HEK293 (cell line): ENCODE data around the gene COA1.

ENCODE experiments used
- CTCF ChIA-PET: fragments of 350-600 bp; formaldehyde crosslinking; extraction: SDS; loops from one replicate; lab custom pipeline; 2021; ENCODE audit warnings: antibody characterized with exemption; lab: Yijun Ruan, JAX
- POLR2A ChIA-PET: fragments of 300-600 bp; formaldehyde crosslinking; extraction: SDS; loops from one replicate; lab custom pipeline; 2020; ENCODE audit warnings: antibody characterized with exemption, inconsistent platforms; lab: Yijun Ruan, JAX
- H3K27ac ChIP-seq: fragments of 200-500 bp; sonication (Bioruptor generic); 2 replicates; pipeline ENCODE4 v1.5.1; 2014; ENCODE audit warnings: low read depth, low read length, control low read depth, inconsistent platforms; ENCODE audit errors: extremely low read depth
- H3K36me3 ChIP-seq, 2 experiments: fragments of 200-500 bp in 1 of 2; sonication (Bioruptor generic) in 1 of 2; 1 replicate in 1 of 2; 2 replicates in 1 of 2; pipeline ENCODE4 v1.5.1; 2014 to 2017; ENCODE audit warnings: inconsistent platforms in 2 of 2, low read length in 2 of 2; ENCODE audit not compliant: control insufficient read depth in 2 of 2, insufficient read depth in 1 of 2
- H3K4me1 ChIP-seq: fragments of 200-500 bp; sonication (Bioruptor generic); 2 replicates; pipeline ENCODE4 v1.5.1; 2014; ENCODE audit warnings: mild to moderate bottlenecking, low read length, inconsistent platforms; ENCODE audit not compliant: control insufficient read depth, insufficient read depth
- H3K4me3 ChIP-seq: 2 replicates; pipeline ENCODE4 v1.5.1; 2011; ENCODE audit warnings: low read depth, mild to moderate bottlenecking, control low read depth, low read length, moderate library complexity
- H3K9me3 ChIP-seq: fragments of 200-500 bp; sonication (Bioruptor generic); 2 replicates; pipeline ENCODE4 v1.5.1; 2014; ENCODE audit warnings: low read depth, low read length, inconsistent platforms; ENCODE audit not compliant: control insufficient read depth, insufficient read depth
- ATF2 ChIP-seq: fragments of 450-650 bp; formaldehyde crosslinking; IDR thresholded peaks from 2 replicates; pipeline ENCODE4 v1.5.1; 2016; ENCODE audit warnings: missing biosample characterization, missing genetic modification characterization, low read depth
- EGR2 ChIP-seq: fragments of 450-650 bp; formaldehyde crosslinking; IDR thresholded peaks from 2 replicates; pipeline ENCODE4 v1.5.1; 2016; ENCODE audit warnings: low read depth, missing biosample characterization, missing genetic modification characterization
- MEIS1 ChIP-seq: sonication (generic); formaldehyde crosslinking; IDR thresholded peaks from 2 replicates; pipeline ENCODE4 v1.8.1; 2022; ENCODE audit warnings: missing genetic modification reagents, mild to moderate bottlenecking, borderline replicate concordance
- OVOL3 ChIP-seq: fragments of 450-650 bp; formaldehyde crosslinking; IDR thresholded peaks from 2 replicates; pipeline ENCODE4 v1.5.1; 2016; ENCODE audit warnings: missing biosample characterization, missing genetic modification characterization
- REST ChIP-seq: fragments of 450-650 bp; formaldehyde crosslinking; IDR thresholded peaks from 2 replicates; pipeline ENCODE4 v1.5.1; 2016; ENCODE audit warnings: missing biosample characterization, missing genetic modification characterization
- SALL2 ChIP-seq: fragments of 450-650 bp; formaldehyde crosslinking; IDR thresholded peaks from 2 replicates; pipeline ENCODE4 v1.5.0; 2017; ENCODE audit warnings: missing biosample characterization, mild to moderate bottlenecking, missing genetic modification characterization, borderline replicate concordance
- ZBTB48 ChIP-seq: fragments of 450-650 bp; formaldehyde crosslinking; IDR thresholded peaks from 2 replicates; pipeline ENCODE4 v1.5.1; 2016; ENCODE audit warnings: missing biosample characterization, missing genetic modification characterization
- ZNF138 ChIP-seq: fragments of 450-650 bp; formaldehyde crosslinking; IDR thresholded peaks from 2 replicates; pipeline ENCODE4 v1.5.1; 2016; ENCODE audit warnings: missing biosample characterization, missing genetic modification characterization, borderline replicate concordance
- ZNF140 ChIP-seq: fragments of 450-650 bp; formaldehyde crosslinking; IDR thresholded peaks from 2 replicates; pipeline ENCODE4 v1.5.1; 2016; ENCODE audit warnings: missing biosample characterization, missing genetic modification characterization
- ZNF302 ChIP-seq: fragments of 450-650 bp; formaldehyde crosslinking; IDR thresholded peaks from 2 replicates; pipeline ENCODE4 v1.5.1; 2016; ENCODE audit warnings: missing biosample characterization, missing genetic modification characterization, low read depth
- ZNF350 ChIP-seq: fragments of 450-650 bp; formaldehyde crosslinking; IDR thresholded peaks from 2 replicates; pipeline ENCODE4 v1.5.0; 2017; ENCODE audit warnings: missing biosample characterization, mild to moderate bottlenecking, missing genetic modification characterization
- ZNF37A ChIP-seq: fragments of 450-650 bp; IDR thresholded peaks from 2 replicates; pipeline ENCODE4 v1.5.1; 2018; ENCODE audit warnings: missing biosample characterization, missing genetic modification characterization
- ZNF560 ChIP-seq: fragments of 450-650 bp; formaldehyde crosslinking; IDR thresholded peaks from 2 replicates; pipeline ENCODE4 v1.5.1; 2017; ENCODE audit warnings: missing biosample characterization, missing genetic modification characterization, borderline replicate concordance
- ZNF629 ChIP-seq: fragments of 450-650 bp; formaldehyde crosslinking; IDR thresholded peaks from 2 replicates; pipeline ENCODE4 v1.5.1; 2017; ENCODE audit warnings: missing biosample characterization, missing genetic modification characterization
- ZNF785 ChIP-seq: fragments of 450-650 bp; formaldehyde crosslinking; IDR thresholded peaks from 2 replicates; pipeline ENCODE4 v1.5.1; 2016; ENCODE audit warnings: missing biosample characterization, missing genetic modification characterization
- TF ChIP-seq, protein P1 (sequence below): fragments of 450-650 bp; formaldehyde crosslinking; IDR thresholded peaks from 2 replicates; pipeline ENCODE4 v1.5.0; 2017; ENCODE audit warnings: missing biosample characterization, missing genetic modification characterization, borderline replicate concordance
- TF ChIP-seq, protein P2 (sequence below): fragments of 450-650 bp; formaldehyde crosslinking; optimal IDR thresholded peaks from 2 replicates; pipeline ENCODE3; 2016; ENCODE audit warnings: missing biosample characterization, mild to moderate bottlenecking, missing genetic modification characterization

The COA1 gene

DNA sequence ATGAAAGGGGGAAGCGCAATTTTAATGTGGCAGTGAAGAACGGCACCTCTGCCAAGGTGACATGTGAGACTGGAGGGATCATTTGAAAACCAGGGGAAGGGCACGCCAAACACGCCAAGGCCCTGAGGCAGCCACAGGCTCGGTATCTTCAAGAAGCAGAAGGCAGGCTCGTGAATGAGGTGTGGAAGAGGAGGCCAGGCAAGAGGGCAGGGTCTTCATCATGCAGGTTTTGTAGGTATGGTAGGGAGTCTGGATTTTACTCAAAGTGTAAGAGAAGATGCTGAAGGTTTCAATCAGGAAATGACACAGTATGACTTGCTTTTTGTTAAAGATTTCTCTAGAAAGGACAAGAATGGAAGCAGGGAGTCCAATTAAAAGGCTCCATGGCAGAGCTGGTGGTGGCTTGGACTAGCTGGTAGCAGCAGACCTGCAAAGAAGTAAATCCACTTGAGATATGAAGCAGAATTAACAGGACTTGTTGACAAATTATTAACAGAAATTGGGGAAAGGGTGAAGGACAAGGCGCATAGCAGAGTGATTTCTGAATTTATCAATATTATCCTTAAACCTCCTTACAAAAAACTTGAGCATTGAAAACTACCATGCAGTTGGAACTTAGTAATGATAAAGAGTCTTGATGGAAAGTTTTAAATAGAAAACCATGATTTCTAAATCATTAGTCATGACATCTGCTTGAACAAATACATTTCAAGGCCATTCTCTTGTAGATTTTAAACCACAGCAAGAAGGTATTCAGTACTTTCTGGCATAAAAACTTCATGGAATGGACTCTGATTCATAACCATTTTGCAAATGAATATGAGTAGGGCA lies 70.4 kb downstream of the COA1 start:
- H3K27ac ChIP-seq: no peak overlapping the region
- ChIA-PET POLR2A (no interaction called here), CTCF (no interaction called here)
- TF ChIP-seq ZNF350 (tag by site-specific recombination) (no peak), ZNF629 (tag by site-specific recombination) (no peak), ZNF785 (tag by site-specific recombination) (no peak), ZNF37A (no peak), OVOL3 (no peak), ATF2 (tag by site-specific recombination) (no peak), MEIS1 (CRISPR knock-in tag) (no peak)
- TF ChIP-seq, all 188 proteins: peak for 0
- Histone ChIP-seq H3K4me1 (no peaks in the 10 kb centered on the region), H3K9me3 (no peaks in the 10 kb centered on the region), H3K36me3 (peaks cover 0 to 9% of the 10 kb centered on the region in 2 experiments; a peak in 2 of 3 replicates), H3K4me3 (no peak overlapping the region)

DNA sequence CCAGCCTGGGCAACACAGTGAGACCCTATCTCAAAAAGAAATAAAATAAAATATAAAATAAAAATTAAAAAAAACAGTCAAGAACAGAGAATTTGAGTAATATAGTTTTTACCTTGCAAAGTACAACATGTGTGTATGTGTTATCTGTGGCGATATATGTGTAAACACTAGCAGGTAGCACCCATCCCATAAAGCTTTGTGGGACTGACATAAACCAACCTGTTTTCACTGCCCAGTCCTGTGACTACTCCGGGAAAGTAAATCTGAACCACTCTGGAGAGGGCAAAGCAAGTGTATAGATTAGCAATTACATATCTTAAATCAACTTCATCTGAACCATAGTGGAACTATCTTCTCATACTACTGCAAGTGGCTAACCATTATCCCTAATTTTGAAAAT lies 72.3 kb downstream of the COA1 start:
- H3K9me3 ChIP-seq: no peaks in the 10 kb centered on the region
- no peak overlapping the region for H3K4me3 ChIP-seq
- no peaks in the 10 kb centered on the region for H3K4me1 ChIP-seq
- POLR2A ChIA-PET: no interaction called here
- no peak for TF ChIP-seq ZBTB48
- no peak for TF ChIP-seq EGR2 (tag by site-specific recombination)
- TF ChIP-seq ZNF140: no peak
- no peak for TF ChIP-seq ZNF560
- no peak for TF ChIP-seq ZNF302 (tag by site-specific recombination)
- TF ChIP-seq ZNF138 (tag by site-specific recombination): no peak
- no peak for TF ChIP-seq SALL2 (tag by site-specific recombination)
- no peak for TF ChIP-seq REST (tag by site-specific recombination)
- TF ChIP-seq, protein P1, sequence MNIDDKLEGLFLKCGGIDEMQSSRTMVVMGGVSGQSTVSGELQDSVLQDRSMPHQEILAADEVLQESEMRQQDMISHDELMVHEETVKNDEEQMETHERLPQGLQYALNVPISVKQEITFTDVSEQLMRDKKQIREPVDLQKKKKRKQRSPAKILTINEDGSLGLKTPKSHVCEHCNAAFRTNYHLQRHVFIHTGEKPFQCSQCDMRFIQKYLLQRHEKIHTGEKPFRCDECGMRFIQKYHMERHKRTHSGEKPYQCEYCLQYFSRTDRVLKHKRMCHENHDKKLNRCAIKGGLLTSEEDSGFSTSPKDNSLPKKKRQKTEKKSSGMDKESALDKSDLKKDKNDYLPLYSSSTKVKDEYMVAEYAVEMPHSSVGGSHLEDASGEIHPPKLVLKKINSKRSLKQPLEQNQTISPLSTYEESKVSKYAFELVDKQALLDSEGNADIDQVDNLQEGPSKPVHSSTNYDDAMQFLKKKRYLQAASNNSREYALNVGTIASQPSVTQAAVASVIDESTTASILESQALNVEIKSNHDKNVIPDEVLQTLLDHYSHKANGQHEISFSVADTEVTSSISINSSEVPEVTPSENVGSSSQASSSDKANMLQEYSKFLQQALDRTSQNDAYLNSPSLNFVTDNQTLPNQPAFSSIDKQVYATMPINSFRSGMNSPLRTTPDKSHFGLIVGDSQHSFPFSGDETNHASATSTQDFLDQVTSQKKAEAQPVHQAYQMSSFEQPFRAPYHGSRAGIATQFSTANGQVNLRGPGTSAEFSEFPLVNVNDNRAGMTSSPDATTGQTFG (tag by site-specific recombination): no peak
- TF ChIP-seq, protein P2, sequence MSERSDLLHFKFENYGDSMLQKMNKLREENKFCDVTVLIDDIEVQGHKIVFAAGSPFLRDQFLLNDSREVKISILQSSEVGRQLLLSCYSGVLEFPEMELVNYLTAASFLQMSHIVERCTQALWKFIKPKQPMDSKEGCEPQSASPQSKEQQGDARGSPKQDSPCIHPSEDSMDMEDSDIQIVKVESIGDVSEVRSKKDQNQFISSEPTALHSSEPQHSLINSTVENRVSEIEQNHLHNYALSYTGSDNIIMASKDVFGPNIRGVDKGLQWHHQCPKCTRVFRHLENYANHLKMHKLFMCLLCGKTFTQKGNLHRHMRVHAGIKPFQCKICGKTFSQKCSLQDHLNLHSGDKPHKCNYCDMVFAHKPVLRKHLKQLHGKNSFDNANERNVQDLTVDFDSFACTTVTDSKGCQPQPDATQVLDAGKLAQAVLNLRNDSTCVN (tag by site-specific recombination): no peak
- no peak overlapping the region for H3K27ac ChIP-seq
- CTCF ChIA-PET: interaction anchor here (0.6 kb wide), 1 partner anchor 303 kb away, joined by 3 read pairs; no protein-coding TSS in a partner anchor
- H3K36me3 ChIP-seq: peaks cover 0 to 6% of the 10 kb centered on the region in 2 experiments; a peak in 2 of 3 replicates
